Erythroblast (primary cell): ENCODE data around the gene FRAS1.
"Not testable (repeated sequence)": the region's sequence is repeated elsewhere in the genome, so short reads cannot be mapped to it uniquely, and the experiment has no call there.

ENCODE experiments used
- DNase-seq, 2 experiments: peaks; one replicate each; lab custom pipeline; 2025; lab: John Stamatoyannopoulos, UW
- GATA1 ChIP-seq: IDR thresholded peaks from 2 replicates; pipeline ENCODE4 v1.6.1; 2011; ENCODE audit warnings: low read depth, mild to moderate bottlenecking, control low read depth, low read length, moderate library complexity
- POLR2A ChIP-seq: IDR thresholded peaks from 2 replicates; pipeline ENCODE4 v1.6.1; 2011; ENCODE audit warnings: mild to moderate bottlenecking, low read length

FRAS1 gene

DNA sequence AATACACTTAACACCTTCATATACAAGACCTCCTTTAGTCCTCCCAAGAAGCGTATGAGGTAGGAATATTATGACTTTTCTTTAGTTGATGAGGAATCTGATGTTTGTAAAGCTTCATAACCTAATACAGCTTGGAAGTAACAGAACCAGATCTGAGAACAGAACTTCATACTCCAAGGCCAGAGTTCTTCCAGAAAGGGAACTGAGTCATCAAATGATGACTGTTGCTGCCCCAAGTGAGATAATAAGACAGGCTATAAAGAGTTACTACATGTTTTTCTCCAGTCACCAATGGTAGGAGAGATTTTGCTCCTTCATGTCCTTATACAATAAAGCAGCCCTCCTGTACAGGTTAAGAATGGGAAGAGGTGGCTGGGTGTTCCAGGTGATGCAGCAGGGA is 420.2 kb downstream of the FRAS1 start:
- peak in 1 of 2 experiments; percentile 35 for DNase-seq
- no peak for TF ChIP-seq POLR2A
- TF ChIP-seq GATA1: no peak

DNA sequence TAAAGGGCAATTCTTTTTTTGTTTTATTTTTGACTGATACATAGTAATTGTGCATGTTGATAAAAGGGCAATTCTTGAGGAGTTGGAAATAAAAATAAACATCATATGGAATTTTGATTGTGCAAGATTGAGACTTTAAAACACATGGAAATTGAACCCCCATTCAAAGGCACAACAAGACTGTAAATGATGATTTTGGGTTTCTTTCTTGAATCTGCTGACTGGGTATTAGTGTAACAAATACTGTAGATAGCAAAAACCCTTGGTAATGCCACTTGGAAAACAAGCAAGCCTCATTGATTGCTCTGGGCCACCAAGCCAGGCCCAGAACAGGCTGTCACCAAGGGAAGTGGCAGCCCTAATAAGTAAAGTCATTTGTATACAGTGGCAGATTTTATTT is 421.4 kb downstream of the FRAS1 start:
- TF ChIP-seq GATA1 (no peak), POLR2A (no peak)
- no peak for DNase-seq

DNA sequence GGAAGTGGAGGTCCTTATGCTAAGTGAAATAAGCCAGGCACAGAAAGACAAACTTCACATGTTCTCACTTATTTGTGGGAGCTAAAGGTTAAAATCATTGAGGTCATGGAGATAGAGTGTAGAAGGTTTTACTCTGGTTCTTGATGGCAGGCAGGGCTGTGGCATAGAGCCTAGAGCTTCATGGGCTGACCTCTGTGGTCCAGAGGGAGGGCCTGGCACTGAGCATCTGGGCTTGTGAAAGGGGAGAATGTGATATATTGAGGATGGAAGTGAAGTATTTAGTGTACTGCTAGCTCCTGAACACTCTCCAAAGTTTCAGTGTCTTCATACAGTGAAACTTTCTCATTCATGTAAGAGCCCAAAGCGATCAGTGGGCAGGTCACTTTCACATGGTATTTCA is 423.2 kb downstream of the FRAS1 start:
- TF ChIP-seq POLR2A (no peak), GATA1 (no peak)
- no peak for DNase-seq

DNA sequence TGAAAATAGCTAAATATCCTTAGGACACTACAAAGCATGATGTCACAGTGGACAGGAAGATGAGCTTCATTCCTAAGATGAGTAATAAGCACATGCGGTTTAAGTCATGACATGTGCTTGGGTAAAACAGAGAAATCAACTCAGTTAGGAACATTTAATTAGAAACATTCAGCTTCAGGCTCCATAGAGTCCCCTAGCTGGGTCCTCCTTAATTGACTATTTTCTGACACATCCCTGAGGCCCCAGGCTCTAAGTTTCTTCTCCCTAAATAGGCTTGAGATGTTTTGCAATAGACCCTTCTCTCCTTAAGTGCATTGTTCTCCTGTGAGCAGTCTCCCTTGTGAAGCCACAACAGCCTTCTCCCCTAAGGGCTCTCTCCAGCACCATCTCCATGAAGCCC is 424.1 kb downstream of the FRAS1 start:
- no peak for DNase-seq
- no peak for TF ChIP-seq GATA1

DNA sequence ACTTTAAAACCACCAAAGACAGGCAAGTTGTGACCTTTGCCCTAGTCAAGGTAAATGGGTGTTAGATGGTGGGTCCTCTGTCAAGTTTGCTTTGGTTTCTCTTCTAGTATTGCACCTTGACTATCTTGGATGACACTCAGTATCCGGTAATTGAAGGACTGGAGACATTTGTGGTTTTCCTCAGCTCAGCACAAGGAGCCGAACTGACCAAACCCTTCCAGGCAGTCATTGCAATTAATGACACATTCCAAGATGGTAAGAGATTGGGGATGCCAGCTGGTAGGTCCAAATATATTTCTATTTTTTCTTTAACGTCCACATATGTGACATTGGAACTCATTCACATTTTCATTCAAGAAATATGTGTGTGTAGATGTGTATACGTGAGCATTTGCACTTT is 425.2 kb downstream of the FRAS1 start:
- DNase-seq: no peak
- no peak for TF ChIP-seq POLR2A
- no peak for TF ChIP-seq GATA1

DNA sequence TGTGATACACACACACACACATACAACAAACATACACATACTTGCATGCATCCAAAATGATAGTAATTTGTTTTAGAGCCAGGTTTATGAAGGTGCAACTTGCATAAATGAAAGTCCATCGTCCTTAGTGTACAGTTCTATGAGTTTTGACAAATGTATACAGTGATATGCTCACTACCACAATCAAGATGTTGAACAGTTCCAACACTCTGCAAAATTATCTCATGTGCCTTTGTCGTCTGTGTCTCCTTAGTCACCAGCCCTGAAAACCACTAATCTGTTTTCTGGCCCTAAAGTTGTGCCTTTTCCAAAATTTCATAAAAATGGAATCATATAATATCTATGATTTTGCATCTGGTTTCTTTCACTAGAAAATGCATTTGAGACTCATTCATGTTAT is 426.7 kb downstream of the FRAS1 start:
- TF ChIP-seq GATA1 (no peak), POLR2A (no peak)

DNA sequence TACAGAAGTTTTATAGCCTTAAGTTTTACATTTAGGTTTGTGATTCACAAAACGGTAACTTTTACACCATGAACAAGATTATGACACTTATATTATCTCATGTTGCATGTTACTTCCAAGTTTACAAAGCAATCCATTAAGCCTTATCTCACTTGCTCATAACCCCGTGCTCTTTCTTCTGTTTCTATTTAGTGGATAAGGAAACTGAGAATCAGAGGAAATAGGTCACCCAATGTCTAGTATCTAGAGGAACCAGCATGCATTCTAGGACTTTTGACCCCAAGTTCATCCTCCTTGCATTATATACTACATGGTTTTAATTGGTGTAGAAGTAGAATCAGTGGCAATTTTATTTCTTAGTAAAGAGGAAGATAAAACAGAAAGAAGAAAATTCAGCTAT is 427.5 kb downstream of the FRAS1 start:
- peak; percentile 69 to 90 for DNase-seq
- TF ChIP-seq POLR2A (peak; percentile 16), GATA1 (no peak)

More for the DNA sequence above, 426.7 kb downstream of the FRAS1 start:
- DNase-seq: peak; percentile 22 to 57

DNA sequence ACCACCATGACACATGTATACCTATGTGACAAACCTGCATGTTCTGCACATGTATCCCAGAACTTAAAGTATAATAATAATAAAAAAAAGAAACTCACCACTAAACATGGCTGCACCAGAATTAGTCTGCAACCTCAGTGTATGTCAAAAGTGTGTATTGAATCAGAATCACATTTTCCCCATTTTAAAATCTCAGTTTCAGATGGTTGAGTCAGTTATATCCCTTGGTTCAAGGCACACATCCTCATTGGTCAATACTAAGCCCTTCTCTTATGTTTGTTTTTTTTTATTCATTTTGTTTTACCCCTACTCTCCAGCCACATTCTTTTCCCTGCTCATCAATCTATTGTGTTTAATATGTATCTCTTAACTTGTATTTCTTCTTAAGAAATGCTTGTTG is 436.6 kb downstream of the FRAS1 start:
- DNase-seq: no peak
- no peak for TF ChIP-seq POLR2A

DNA sequence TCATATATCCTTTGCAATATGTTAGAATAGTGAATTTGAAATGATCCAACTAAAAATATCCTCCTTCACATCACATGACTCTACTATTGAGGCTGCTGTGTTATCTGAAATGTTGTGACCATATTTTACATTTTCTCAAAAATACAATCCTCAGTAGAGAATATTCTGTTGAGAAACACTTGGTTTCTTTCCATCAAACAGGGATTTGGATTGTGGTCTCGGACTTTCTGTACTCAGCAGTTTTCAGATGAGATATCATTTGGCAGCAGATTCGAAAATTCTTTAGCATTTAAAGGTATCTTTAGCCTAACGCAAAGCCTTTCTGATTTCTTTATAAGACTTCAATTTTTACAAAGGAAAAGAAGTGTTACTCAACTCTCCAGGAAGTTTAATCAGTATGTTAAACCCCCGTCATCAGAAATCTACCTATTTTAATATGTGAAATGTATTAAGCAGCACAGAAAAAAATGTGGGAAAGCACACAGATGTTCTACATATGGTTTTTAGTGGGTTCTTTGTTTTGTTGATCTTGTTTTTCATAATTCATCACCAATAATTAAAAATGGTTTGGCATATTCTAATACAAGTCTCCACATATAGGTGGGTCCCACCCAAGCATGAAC is 439.0 kb downstream of the FRAS1 start:
- TF ChIP-seq POLR2A (no peak), GATA1 (no peak)
- DNase-seq: no peak

DNA sequence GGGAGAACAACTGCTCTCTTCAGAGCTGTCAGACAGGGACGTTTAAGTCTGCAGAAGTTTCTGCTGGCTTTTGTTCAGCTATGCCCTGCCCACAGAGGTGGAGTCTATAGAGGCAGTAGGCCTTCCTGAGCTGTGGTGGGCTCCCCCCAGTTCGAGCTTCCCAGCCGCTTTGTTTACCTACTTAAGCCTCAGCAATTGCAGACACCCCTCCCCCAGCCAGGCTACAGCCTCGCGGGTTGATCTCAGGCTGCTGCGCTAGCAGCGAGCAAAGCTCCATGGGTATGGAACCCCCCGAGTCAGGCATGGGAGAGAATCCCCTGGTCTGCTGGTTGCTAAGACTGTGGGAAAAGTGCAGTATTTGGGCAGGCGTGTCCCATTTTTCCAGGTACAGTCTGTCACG is 449.1 kb downstream of the FRAS1 start:
- not testable (repeated sequence) for DNase-seq

DNA sequence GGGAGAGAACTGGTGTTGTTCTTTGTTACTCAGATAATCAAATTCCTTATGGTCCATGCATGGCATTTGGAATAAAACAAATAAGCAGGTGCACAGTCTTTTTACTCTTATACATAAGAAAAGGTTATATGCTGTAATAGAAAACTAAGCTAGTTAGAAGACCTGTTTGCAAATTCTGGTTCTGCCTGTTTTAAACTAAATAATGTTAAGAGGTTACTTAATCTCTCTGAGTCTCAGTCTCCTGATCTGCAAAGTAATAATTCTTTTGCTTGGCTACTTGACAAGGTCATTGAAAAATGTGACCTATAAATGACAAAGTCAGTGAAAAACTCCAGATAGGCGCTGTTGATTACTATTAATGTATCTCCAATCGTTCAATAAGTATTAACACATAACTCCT is 451.9 kb downstream of the FRAS1 start:
- DNase-seq: no peak
- TF ChIP-seq GATA1: no peak
- no peak for TF ChIP-seq POLR2A

DNA sequence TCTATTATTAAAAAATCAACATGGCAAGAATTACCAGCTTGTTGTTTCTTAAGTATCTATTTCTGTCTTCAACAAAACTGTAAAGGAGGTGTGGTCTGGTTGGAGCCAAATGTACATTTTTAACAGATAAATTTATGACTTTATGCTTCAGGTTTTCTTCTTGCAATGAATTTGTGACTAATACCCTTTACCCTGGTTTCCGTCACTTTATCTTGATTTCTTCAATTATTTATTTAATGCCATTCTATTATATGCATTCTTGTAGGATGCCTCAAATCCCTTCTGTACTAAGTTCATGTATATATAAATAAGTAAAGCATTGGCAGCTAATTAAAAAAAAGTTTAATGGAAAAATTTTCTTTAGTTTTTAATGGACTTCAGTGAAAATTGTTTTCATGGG is 453.0 kb downstream of the FRAS1 start:
- no peak for DNase-seq
- TF ChIP-seq POLR2A: no peak
- TF ChIP-seq GATA1: no peak

DNA sequence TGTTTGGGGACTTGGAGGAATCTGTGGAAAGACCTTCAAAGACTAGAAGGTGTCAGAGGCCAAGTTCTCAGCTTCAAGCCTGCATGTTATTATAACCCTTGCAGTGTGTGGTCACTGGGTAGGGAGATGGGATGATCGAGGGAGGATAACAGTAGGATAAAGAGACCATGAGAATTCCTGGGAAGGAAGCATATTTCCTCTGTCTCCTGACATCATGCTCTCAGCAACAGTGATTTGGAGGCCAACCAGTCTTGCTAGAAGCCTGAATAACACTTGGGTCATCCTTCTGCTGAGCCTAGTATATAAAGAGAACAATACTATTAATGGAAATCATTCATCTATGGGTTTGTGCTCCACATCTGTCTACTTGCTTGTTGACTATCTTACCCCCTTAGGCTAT is 453.6 kb downstream of the FRAS1 start:
- DNase-seq: no peak

DNA sequence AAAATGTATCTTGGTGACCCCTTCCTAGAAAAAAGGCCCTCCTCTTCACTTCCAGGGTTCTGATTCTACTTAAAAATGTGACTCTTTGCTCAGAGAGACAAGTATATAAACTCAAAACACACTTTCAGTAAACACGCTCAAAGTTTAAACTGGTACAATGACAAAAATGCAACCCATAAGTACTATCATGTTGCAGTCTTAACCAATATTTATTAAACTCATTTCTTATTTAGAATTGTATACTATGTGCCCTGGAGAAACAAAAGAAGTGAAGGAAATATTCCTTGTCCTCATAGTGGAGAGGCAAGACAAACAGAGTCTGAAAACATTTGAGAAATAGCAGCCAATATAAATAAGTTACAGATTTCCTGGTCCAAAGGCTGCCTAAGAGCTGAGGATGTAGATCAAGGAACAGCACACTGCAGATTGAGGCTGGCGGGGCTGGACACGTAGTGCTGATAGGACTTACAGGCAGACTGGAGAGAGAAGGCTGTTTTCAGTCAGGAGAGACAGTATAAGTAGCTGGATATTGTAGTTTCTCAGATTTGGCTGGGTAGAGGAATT is 455.3 kb downstream of the FRAS1 start:
- no peak for TF ChIP-seq POLR2A
- no peak for TF ChIP-seq GATA1
- DNase-seq: no peak

More for the DNA sequence above, 453.6 kb downstream of the FRAS1 start:
- TF ChIP-seq GATA1 (no peak), POLR2A (no peak)

DNA sequence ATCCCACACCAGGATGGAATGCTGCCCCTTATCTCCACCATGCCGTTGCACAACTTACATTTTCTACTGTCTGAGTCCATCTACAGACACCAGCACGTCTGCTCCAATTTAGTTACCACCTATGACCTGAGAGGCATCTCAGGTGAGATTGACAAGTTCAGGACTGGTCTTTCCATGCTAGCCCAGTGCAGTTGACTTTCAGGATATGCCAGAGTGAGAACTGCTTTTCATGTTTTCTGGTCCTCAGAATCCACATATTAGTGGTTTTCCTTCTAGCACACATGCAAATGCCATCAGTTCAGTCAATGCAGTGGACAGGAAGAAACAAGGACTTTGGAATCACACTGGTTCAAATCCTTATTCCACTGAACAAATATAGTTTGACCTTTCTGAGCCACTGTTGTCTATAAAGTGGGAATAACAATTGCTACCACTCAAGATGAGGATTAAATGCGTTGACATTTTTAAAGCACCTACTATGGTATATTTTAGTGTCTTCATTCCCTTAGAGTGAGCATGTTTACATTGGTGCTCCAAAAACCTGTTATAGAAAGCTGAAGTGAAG is 456.4 kb downstream of the FRAS1 start:
- DNase-seq: no peak
- TF ChIP-seq GATA1 (no peak), POLR2A (no peak)
